Activated T-cell treated with anti-CD3 and anti-CD28 coated beads, Interleukin-2, amount 50 U/mL, for 24 hours (primary cell): ENCODE measurements around the gene NDUFA6.
"Not testable (repeated sequence)": the region's sequence is repeated elsewhere in the genome, so short reads cannot be mapped to it uniquely, and the experiment has no call there.

Experiments
- DNase-seq: peaks from one replicate; pipeline ENCODE4 v3.0.0-alpha.2; 2020
- H3K27ac Mint-ChIP-seq: 2 replicates; pipeline ENCODE4 v1.8.0; 2020; ENCODE audit warnings: mild to moderate bottlenecking, mixed read lengths
- H3K27me3 Mint-ChIP-seq: 2 replicates; pipeline ENCODE4 v1.8.0; 2020; ENCODE audit warnings: mixed read lengths
- H3K36me3 Mint-ChIP-seq: 2 replicates; pipeline ENCODE4 v1.8.0; 2020; ENCODE audit warnings: low read depth, mixed read lengths
- H3K4me1 Mint-ChIP-seq: 2 replicates; pipeline ENCODE4 v1.8.0; 2020; ENCODE audit warnings: low read depth, mixed read lengths
- H3K4me3 Mint-ChIP-seq: 2 replicates; pipeline ENCODE4 v1.8.0; 2020; ENCODE audit warnings: mild to moderate bottlenecking, moderate library complexity, mixed read lengths
- H3K9me3 Mint-ChIP-seq: 2 replicates; pipeline ENCODE4 v1.8.0; 2020; ENCODE audit warnings: mixed read lengths

The NDUFA6 gene

GRCh38 chr22:42090596-42091454, at the start of gene NDUFA6:
Gene NDUFA6 (minus strand): TSS chr22:42090772. CDS start chr22:42090744, 28 bp downstream.
- peak within 1 kb of the TSS; percentile 98 for H3K4me3 Mint-ChIP-seq
- H3K27ac Mint-ChIP-seq, result peak within 1 kb of the TSS; percentile 100
- H3K4me1 Mint-ChIP-seq, result peaks cover 37% of the 10 kb centered on the region
- H3K27me3 Mint-ChIP-seq, result no peaks in the 10 kb centered on the region
- H3K9me3 Mint-ChIP-seq, result no peaks in the 10 kb centered on the region
- DNase-seq, result peak; percentile 97
- H3K36me3 Mint-ChIP-seq, result peaks cover 49% of the 10 kb centered on the region

GRCh38 chr22:42140153-42140552, 49.6 kb upstream of the NDUFA6 start:
- H3K9me3 Mint-ChIP-seq, H3K4me1 Mint-ChIP-seq, DNase-seq, H3K27me3 Mint-ChIP-seq, H3K4me3 Mint-ChIP-seq, H3K27ac Mint-ChIP-seq: not testable (repeated sequence)
- peaks cover 29% of the 10 kb centered on the region for H3K36me3 Mint-ChIP-seq

- not testable (repeated sequence) for H3K27ac Mint-ChIP-seq, H3K9me3 Mint-ChIP-seq, DNase-seq, H3K4me3 Mint-ChIP-seq, H3K4me1 Mint-ChIP-seq, H3K27me3 Mint-ChIP-seq
- peaks cover 26% of the 10 kb centered on the region for H3K36me3 Mint-ChIP-seq
Observed at GRCh38 chr22:42139508-42139907, 48.9 kb upstream of the NDUFA6 start.

- Mint-ChIP-seq H3K9me3 (no peaks in the 10 kb centered on the region), H3K4me3 (no peak overlapping the region), H3K27me3 (no peaks in the 10 kb centered on the region)
Observed at GRCh38 chr22:42138972-42139371, 48.4 kb upstream of the NDUFA6 start.

GRCh38 chr22:42138122-42138770, 47.7 kb upstream of the NDUFA6 start:
- no peak for DNase-seq
- Mint-ChIP-seq H3K36me3 (peaks cover 26% of the 10 kb centered on the region), H3K27me3 (no peaks in the 10 kb centered on the region), H3K4me1 (no peaks in the 10 kb centered on the region), H3K9me3 (no peaks in the 10 kb centered on the region), H3K4me3 (no peak overlapping the region), H3K27ac (no peak overlapping the region)

More at GRCh38 chr22:42138972-42139371, 48.4 kb upstream of the NDUFA6 start:
- no peak for DNase-seq
- Mint-ChIP-seq H3K4me1 (no peaks in the 10 kb centered on the region), H3K36me3 (peaks cover 26% of the 10 kb centered on the region), H3K27ac (no peak overlapping the region)

- H3K4me1 Mint-ChIP-seq, H3K4me3 Mint-ChIP-seq, H3K9me3 Mint-ChIP-seq, DNase-seq, H3K27me3 Mint-ChIP-seq, H3K27ac Mint-ChIP-seq: not testable (repeated sequence)
- peaks cover 12% of the 10 kb centered on the region for H3K36me3 Mint-ChIP-seq
Observed at GRCh38 chr22:42135688-42136087, 45.1 kb upstream of the NDUFA6 start.

GRCh38 chr22:42134100-42135020, 43.8 kb upstream of the NDUFA6 start:
- Mint-ChIP-seq H3K27ac (no peak overlapping the region), H3K9me3 (no peaks in the 10 kb centered on the region), H3K4me1 (no peaks in the 10 kb centered on the region), H3K36me3 (peaks cover 5% of the 10 kb centered on the region), H3K27me3 (no peaks in the 10 kb centered on the region), H3K4me3 (no peak overlapping the region)
- DNase-seq, result no peak

GRCh38 chr22:42132457-42132856, 41.9 kb upstream of the NDUFA6 start:
- no peak for DNase-seq
- Mint-ChIP-seq H3K27me3 (no peaks in the 10 kb centered on the region), H3K9me3 (no peaks in the 10 kb centered on the region), H3K27ac (no peak overlapping the region), H3K4me3 (no peak overlapping the region), H3K4me1 (no peaks in the 10 kb centered on the region), H3K36me3 (no peaks in the 10 kb centered on the region)

GRCh38 chr22:42131562-42131961, 41.0 kb upstream of the NDUFA6 start:
- Mint-ChIP-seq H3K27me3 (no peaks in the 10 kb centered on the region), H3K4me1 (no peaks in the 10 kb centered on the region), H3K4me3 (no peak overlapping the region), H3K36me3 (no peaks in the 10 kb centered on the region), H3K9me3 (no peaks in the 10 kb centered on the region), H3K27ac (no peak overlapping the region)
- DNase-seq, result no peak

GRCh38 chr22:42130639-42131431, 40.3 kb upstream of the NDUFA6 start, which contains the start of gene CYP2D6:
Gene CYP2D6 (minus strand): TSS chr22:42130810. CDS start chr22:42130791, 19 bp downstream.
- H3K36me3 Mint-ChIP-seq, H3K9me3 Mint-ChIP-seq, H3K4me3 Mint-ChIP-seq, H3K27ac Mint-ChIP-seq, H3K27me3 Mint-ChIP-seq, H3K4me1 Mint-ChIP-seq, DNase-seq: not testable (repeated sequence)

- not testable (repeated sequence) for DNase-seq, H3K9me3 Mint-ChIP-seq, H3K4me3 Mint-ChIP-seq, H3K36me3 Mint-ChIP-seq, H3K4me1 Mint-ChIP-seq, H3K27me3 Mint-ChIP-seq, H3K27ac Mint-ChIP-seq
Observed at GRCh38 chr22:42130182-42130581, 39.6 kb upstream of the NDUFA6 start.

- not testable (repeated sequence) for H3K36me3 Mint-ChIP-seq, H3K9me3 Mint-ChIP-seq, DNase-seq, H3K4me3 Mint-ChIP-seq, H3K4me1 Mint-ChIP-seq, H3K27me3 Mint-ChIP-seq
- peak overlapping the region; percentile 44 for H3K27ac Mint-ChIP-seq
Observed at GRCh38 chr22:42128776-42129694, 38.5 kb upstream of the NDUFA6 start.

- H3K36me3 Mint-ChIP-seq, DNase-seq, H3K9me3 Mint-ChIP-seq, H3K4me1 Mint-ChIP-seq, H3K4me3 Mint-ChIP-seq, H3K27me3 Mint-ChIP-seq, H3K27ac Mint-ChIP-seq: not testable (repeated sequence)
Observed at GRCh38 chr22:42128007-42128406, 37.4 kb upstream of the NDUFA6 start.
